Gastroesophageal sphincter (tissue), 4 donors: ENCODE data around the gene ZNF814. TPM values are rescaled to one million over a fixed set of nuclear protein-coding genes. Genes with fewer than 3 reads are reported as not detected.
A peak's percentile ranks its signal among the peaks of the same experiment; 100 is the strongest.

Experiments used
- ATAC-seq: fragments of 150-250 bp; one replicate; pipeline ENCODE4 v1.9.1; 2016; ENCODE audit warnings: mild to moderate bottlenecking, moderate library complexity
- H3K27ac ChIP-seq, 4 donors: fragments of 200-600 bp; sonication (generic) in 3 of 4; 1 replicate in 3 of 4; 2 replicates in 1 of 4; pipeline ENCODE4 v1.5.1; 2016 to 2019
- H3K27me3 ChIP-seq: fragments of 200-600 bp; sonication (generic); one replicate; pipeline ENCODE4 v1.5.1; 2019
- H3K36me3 ChIP-seq, 2 donors: fragments of 200-600 bp; sonication (generic); one replicate each; pipeline ENCODE4 v1.5.1; 2019; ENCODE audit warnings: control low read depth in 1 of 2
- H3K4me1 ChIP-seq, 3 donors: fragments of 200-600 bp; sonication (generic); 1 replicate in 2 of 3; 2 replicates in 1 of 3; pipeline ENCODE4 v1.5.1; 2016 to 2019; ENCODE audit warnings: control low read depth in 2 of 3
- H3K4me3 ChIP-seq, 2 donors: fragments of 200-600 bp; sonication (generic); one replicate each; pipeline ENCODE4 v1.5.1; 2019; ENCODE audit warnings: mild to moderate bottlenecking in 1 of 2, moderate library complexity in 1 of 2
- H3K9me3 ChIP-seq, 3 donors: fragments of 200-600 bp; sonication (generic); one replicate each; pipeline ENCODE4 v1.5.1; 2017 to 2019; ENCODE audit warnings: control low read depth in 2 of 3
- EP300 ChIP-seq: sonication (generic); formaldehyde crosslinking; IDR thresholded peaks from one replicate; pipeline ENCODE4 v1.6.1; 2017; ENCODE audit warnings: antibody characterized with exemption, mild to moderate bottlenecking
- POLR2A ChIP-seq, 2 donors: fragments of 450-650 bp; IDR thresholded peaks; one replicate each; pipeline ENCODE4 v1.6.1; 2017; ENCODE audit warnings: antibody characterized with exemption in 2 of 2, mild to moderate bottlenecking in 2 of 2, moderate library complexity in 1 of 2
- POLR2AphosphoS5 ChIP-seq: sonication (generic); formaldehyde crosslinking; IDR thresholded peaks from one replicate; pipeline ENCODE4 v1.6.1; 2017; ENCODE audit warnings: antibody characterized with exemption
- WGBS, 2 donors: methylation state at CpG; one replicate each; pipeline ENCODE4 v1.1.5; 2018; ENCODE audit warnings: low coverage in 1 of 2; 5-methylcytosine and 5-hydroxymethylcytosine counted together
- total RNA-seq, 4 donors: library from RNA; depleted of rRNA; stranded (reverse); fragments of >200 nt; gene quantifications; one replicate each; pipeline ENCODE4 v1.1.0, GENCODE V29; 2016
- TF ChIP-seq, protein P1 (sequence below), 4 experiments: fragments of 200-600 bp in 2 of 4; fragments of 450-650 bp in 2 of 4; sonication (generic) in 1 of 4; IDR thresholded peaks; one replicate each; pipeline ENCODE4 v1.5.1; 2017 to 2019; ENCODE audit warnings: antibody characterized with exemption in 4 of 4, mild to moderate bottlenecking in 2 of 4, moderate library complexity in 2 of 4

Gene ZNF814
- total RNA-seq: 10 to 100 TPM in 2 of 4 donors, 1 to 10 TPM in 2; 4.9 to 13.5 (median 9.6) TPM

DNA sequence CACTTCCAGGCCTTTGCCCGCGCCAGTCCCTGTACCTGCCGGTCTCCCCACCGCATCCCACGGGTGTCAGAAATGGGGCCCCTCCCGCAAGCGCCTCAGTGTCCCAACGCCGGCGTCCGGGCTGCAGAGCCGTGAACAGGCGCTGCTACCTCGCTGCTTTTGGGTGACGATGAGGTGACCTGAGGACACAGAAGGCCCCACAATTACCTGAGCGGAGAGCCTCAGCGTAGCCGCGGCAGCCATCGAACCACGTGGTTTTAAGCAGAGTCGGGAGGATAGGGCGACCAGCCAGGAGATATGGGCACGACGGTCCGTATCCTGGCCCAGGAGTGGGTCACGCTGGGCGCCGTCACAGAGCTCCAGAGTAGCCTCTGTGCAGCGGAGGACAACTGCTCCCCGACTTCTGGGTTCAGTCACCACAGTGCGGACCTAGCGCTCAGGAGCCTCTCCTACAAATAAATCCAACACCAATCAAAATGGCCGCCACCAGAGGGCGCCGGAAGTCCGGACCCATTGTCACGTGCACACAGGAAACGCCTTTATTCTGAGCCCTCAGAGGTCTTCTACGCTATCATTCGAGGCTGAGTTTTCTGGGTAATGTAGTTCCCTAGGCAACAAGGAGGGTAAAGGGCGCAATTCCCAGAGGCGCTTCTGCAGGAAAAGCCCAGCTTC is at the start of gene ZNF814:
ZNF814 (minus strand) TSS at position 478 of the 672 bp plus-strand sequence; CDS start at position 243, 235 bp downstream.
- H3K27ac ChIP-seq: peak within 1 kb of the TSS in 3 of 4 donors; percentile 74 to 80 (median 77)
- ATAC-seq: peak; percentile 92
- H3K36me3 ChIP-seq: peaks cover 0 to 27% of the 10 kb centered on the region in 2 donors
- 0% methylated on average over 1 to 3 of the region's 43 CpGs for WGBS, 2 donors
- H3K4me3 ChIP-seq: peak within 1 kb of the TSS; percentile 40 to 65
- TF ChIP-seq, protein P1, sequence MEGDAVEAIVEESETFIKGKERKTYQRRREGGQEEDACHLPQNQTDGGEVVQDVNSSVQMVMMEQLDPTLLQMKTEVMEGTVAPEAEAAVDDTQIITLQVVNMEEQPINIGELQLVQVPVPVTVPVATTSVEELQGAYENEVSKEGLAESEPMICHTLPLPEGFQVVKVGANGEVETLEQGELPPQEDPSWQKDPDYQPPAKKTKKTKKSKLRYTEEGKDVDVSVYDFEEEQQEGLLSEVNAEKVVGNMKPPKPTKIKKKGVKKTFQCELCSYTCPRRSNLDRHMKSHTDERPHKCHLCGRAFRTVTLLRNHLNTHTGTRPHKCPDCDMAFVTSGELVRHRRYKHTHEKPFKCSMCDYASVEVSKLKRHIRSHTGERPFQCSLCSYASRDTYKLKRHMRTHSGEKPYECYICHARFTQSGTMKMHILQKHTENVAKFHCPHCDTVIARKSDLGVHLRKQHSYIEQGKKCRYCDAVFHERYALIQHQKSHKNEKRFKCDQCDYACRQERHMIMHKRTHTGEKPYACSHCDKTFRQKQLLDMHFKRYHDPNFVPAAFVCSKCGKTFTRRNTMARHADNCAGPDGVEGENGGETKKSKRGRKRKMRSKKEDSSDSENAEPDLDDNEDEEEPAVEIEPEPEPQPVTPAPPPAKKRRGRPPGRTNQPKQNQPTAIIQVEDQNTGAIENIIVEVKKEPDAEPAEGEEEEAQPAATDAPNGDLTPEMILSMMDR (IDR thresholded peaks at IDR 0.05): peak; percentile 28 to 66 (median 46)
- TF ChIP-seq POLR2A (IDR thresholded peaks at IDR 0.05) (no peak), EP300 (no peak), POLR2AphosphoS5 (peak; percentile 13)
- H3K27me3 ChIP-seq: no peaks in the 10 kb centered on the region
- peaks cover 0 to 46% (median 0%) of the 10 kb centered on the region in 3 donors for H3K9me3 ChIP-seq
- H3K4me1 ChIP-seq: peaks cover 0 to 21% (median 0%) of the 10 kb centered on the region in 3 donors

DNA sequence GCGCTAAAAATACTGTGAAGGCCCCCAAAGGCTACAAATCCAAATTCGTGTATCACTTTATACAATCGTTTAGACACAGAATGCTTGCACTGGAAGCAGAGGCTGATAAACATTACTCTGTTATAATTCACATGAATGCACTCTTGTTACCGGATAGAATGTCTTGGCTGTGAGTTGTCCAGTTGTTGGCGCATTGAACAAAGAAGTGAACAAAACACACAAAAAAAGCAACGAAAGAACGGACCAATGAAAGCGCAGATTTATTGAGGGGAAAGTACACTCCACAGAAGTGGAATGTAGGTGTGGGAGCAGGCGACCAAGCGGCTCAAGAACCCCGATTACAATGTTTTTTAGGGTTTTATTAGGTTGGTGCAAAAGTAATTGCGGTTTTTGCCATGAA is 46.9 kb upstream of the ZNF814 start:
- no peak for ATAC-seq
- 78 to 82% methylated on average over 12 of the region's 12 CpGs for WGBS, 2 donors
- Histone ChIP-seq H3K9me3 (peaks cover 0 to 89% (median 0%) of the 10 kb centered on the region in 3 donors), H3K27me3 (no peaks in the 10 kb centered on the region), H3K36me3 (peaks cover 0 to 70% of the 10 kb centered on the region in 2 donors), H3K27ac (peak overlapping the region in 1 of 4 donors; percentile 85), H3K4me3 (no peak overlapping the region), H3K4me1 (peaks cover 0 to 16% (median 3%) of the 10 kb centered on the region in 3 donors)
- TF ChIP-seq POLR2A (IDR thresholded peaks at IDR 0.05) (no peak), POLR2AphosphoS5 (no peak)
- TF ChIP-seq, protein P1 (IDR thresholded peaks at IDR 0.05): no peak

DNA sequence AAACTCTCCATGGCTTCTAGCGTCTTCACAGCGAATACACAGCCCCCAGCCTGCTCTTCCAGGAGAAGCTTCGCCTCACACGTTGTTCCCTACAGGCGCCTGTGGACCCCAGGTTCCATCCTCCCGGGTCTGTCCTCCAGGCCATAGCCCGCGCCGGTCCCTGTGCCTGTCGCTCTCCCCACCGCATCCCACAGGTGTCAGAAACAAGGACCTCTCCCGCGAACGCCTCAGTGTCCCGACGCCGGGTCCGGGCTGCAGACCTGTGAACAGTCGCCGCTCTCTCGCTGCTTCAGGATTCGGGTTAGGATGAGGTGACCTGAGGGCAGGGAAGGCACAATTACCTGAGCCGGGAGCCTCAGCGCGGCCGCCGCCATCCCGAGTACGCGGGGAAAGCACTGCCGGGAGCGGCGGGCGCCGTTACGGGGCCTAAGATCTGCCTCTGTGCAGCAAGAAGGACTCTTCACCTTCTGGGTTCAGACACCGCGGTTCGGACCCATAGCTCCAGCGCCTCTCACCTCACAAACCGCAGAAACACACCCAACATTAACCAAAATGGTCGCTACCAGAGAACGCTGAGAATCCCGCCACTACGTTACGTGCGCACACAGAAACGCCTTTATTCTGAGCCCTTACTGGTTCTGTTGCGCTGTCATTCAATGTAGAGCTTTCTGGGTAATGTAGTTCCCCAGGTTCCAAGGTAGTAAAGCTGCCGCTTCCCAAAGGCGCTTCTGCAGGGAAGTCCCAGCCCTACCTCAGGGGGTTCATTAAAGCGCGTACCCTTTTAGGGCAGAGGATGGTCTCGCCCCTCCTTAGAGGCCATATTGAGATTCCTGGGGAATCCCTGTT is 46.2 kb upstream of the ZNF814 start, which contains the start of gene ZNF418:
ZNF418 (minus strand) TSS at position 583 of the 846 bp plus-strand sequence. CDS start 1,580 bp downstream, outside the sequence.
- 2 to 3% methylated on average over 13 to 36 of the region's 54 CpGs for WGBS, 2 donors
- Histone ChIP-seq H3K36me3 (peaks cover 0 to 70% of the 10 kb centered on the region in 2 donors), H3K27ac (peak within 1 kb of the TSS; percentile 22 to 86 (median 86)), H3K27me3 (no peaks in the 10 kb centered on the region), H3K9me3 (peaks cover 0 to 89% (median 0%) of the 10 kb centered on the region in 3 donors), H3K4me3 (peak within 1 kb of the TSS; percentile 51 to 78), H3K4me1 (peaks cover 0 to 16% (median 3%) of the 10 kb centered on the region in 3 donors)
- ATAC-seq: peak; percentile 85
- TF ChIP-seq EP300 (no peak), POLR2AphosphoS5 (peak; percentile 10), POLR2A (IDR thresholded peaks at IDR 0.05) (no peak)
- TF ChIP-seq, protein P1 (IDR thresholded peaks at IDR 0.05): no peak

DNA sequence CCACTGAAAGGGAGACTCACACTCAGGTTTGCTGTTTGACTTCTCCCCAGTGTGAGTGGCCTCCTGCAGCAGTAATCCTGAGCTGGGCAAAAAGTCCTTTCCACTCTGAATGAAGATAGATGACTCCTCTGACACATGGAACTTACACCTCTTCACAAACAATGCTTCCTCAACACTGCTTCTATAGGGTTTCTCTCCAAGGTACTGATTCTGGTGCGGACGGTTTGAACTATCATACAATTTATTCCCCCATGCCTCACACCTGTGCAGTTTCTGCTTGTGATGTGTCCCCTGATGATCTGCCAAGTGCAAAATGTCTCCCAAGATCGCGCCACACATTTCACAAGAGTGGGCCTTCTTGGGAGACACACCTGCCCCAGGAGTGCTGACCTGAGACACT is 38.8 kb upstream of the ZNF814 start:
- Histone ChIP-seq H3K4me1 (no peaks in the 10 kb centered on the region), H3K4me3 (no peak overlapping the region), H3K27me3 (no peaks in the 10 kb centered on the region), H3K36me3 (peaks cover 0 to 93% of the 10 kb centered on the region in 2 donors), H3K27ac (no peak overlapping the region), H3K9me3 (peaks cover 0 to 91% (median 3%) of the 10 kb centered on the region in 3 donors)
- WGBS, 2 donors: 95 to 100% methylated on average over 2 to 4 of the region's 4 CpGs
- ATAC-seq: no peak
- TF ChIP-seq, protein P1 (IDR thresholded peaks at IDR 0.05): no peak
- no peak for TF ChIP-seq POLR2AphosphoS5
- TF ChIP-seq POLR2A (IDR thresholded peaks at IDR 0.05): no peak
- TF ChIP-seq EP300: no peak
